Mesothelial cell of epicardium (in vitro differentiated cells): ENCODE data around the gene SIGLEC11. TPM values are rescaled to one million over a fixed set of nuclear protein-coding genes. Genes with fewer than 3 reads are reported as not detected.

Experiments
- DNase-seq, 2 experiments: peaks; one replicate each; pipeline ENCODE4 v3.0.0; 2021; ENCODE audit warnings: low spot score in 2 of 2; ENCODE audit not compliant: unreplicated experiment in 2 of 2
- H3K27ac Mint-ChIP-seq: 2 replicates; pipeline ENCODE4 v1.8.0; 2021; ENCODE audit warnings: mixed read lengths
- H3K27me3 Mint-ChIP-seq: 2 replicates; pipeline ENCODE4 v1.8.0; 2021; ENCODE audit warnings: low read depth, mixed read lengths
- H3K36me3 Mint-ChIP-seq: 2 replicates; pipeline ENCODE4 v1.8.0; 2021; ENCODE audit warnings: mixed read lengths
- H3K4me1 Mint-ChIP-seq: 2 replicates; pipeline ENCODE4 v1.8.0; 2021; ENCODE audit warnings: mixed read lengths
- H3K4me3 Mint-ChIP-seq: 2 replicates; pipeline ENCODE4 v1.8.0; 2021; ENCODE audit warnings: mild to moderate bottlenecking, moderate library complexity, mixed read lengths
- H3K9me3 Mint-ChIP-seq: 2 replicates; pipeline ENCODE4 v1.8.0; 2021; ENCODE audit warnings: mixed read lengths
- total RNA-seq: library from RNA; stranded (reverse); gene quantifications from 3 replicates; pipeline ENCODE4 v1.2.1, GENCODE V29; 2021
- TF ChIP-seq, protein P1 (sequence below): fragments of 200-600 bp; sonication (generic); IDR thresholded peaks from one replicate; pipeline ENCODE4 v1.5.0; 2021; ENCODE audit warnings: antibody characterized with exemption; ENCODE audit not compliant: unreplicated experiment

SIGLEC11 gene
- total RNA-seq, 1 donor from 2014 or later = 1.7 TPM

DNA sequence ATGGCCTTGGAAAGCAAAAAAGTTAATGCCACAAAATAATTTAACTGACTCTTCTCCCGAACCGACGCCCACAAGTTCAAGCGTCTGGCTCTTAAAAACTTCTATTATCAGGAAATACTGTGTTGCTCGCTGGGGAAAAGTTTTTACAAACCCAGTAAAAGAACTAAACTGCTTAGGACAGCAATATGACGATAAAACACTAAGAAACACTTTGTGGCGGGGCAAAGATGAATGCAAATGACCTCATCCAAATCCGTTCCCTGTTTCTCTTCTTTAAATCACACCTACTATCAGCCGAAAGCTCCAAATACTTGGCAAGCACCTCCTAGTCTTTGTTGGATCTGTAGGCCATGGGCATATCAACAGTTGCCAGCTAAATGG lies 4.9 kb downstream of the SIGLEC11 start:
- no peaks in the 10 kb centered on the region for H3K27me3 Mint-ChIP-seq
- H3K9me3 Mint-ChIP-seq = no peaks in the 10 kb centered on the region
- H3K4me1 Mint-ChIP-seq = peaks cover 54% of the 10 kb centered on the region
- peak overlapping the region; percentile 56 for H3K27ac Mint-ChIP-seq
- peak overlapping the region; percentile 10 for H3K4me3 Mint-ChIP-seq
- TF ChIP-seq, protein P1, sequence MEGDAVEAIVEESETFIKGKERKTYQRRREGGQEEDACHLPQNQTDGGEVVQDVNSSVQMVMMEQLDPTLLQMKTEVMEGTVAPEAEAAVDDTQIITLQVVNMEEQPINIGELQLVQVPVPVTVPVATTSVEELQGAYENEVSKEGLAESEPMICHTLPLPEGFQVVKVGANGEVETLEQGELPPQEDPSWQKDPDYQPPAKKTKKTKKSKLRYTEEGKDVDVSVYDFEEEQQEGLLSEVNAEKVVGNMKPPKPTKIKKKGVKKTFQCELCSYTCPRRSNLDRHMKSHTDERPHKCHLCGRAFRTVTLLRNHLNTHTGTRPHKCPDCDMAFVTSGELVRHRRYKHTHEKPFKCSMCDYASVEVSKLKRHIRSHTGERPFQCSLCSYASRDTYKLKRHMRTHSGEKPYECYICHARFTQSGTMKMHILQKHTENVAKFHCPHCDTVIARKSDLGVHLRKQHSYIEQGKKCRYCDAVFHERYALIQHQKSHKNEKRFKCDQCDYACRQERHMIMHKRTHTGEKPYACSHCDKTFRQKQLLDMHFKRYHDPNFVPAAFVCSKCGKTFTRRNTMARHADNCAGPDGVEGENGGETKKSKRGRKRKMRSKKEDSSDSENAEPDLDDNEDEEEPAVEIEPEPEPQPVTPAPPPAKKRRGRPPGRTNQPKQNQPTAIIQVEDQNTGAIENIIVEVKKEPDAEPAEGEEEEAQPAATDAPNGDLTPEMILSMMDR = no peak
- no peaks in the 10 kb centered on the region for H3K36me3 Mint-ChIP-seq
- no peak for DNase-seq

DNA sequence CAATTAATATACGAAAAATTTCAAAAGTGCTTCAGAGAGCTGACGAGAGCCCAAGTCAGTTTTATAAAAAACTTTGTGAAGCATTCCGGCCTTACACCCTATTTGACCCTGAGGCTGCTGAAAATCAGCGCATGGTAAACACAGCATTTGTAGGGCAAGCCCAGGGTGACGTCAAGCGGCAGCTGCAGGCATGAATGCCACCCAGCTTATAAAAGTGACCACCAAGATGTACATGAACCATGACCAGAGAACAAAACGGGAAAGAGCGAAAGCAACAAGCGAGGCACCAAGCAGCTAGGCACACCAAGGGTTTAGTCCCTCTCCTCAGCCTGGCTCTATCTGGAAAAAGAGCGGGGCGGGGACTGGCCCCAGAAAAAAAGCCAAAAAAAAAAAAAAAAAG lies 6.0 kb downstream of the SIGLEC11 start:
- TF ChIP-seq, protein P1 = no peak
- DNase-seq = no peak
- H3K4me1 Mint-ChIP-seq = peaks cover 58% of the 10 kb centered on the region
- peaks cover 1% of the 10 kb centered on the region for H3K27me3 Mint-ChIP-seq
- H3K4me3 Mint-ChIP-seq = no peak overlapping the region
- no peaks in the 10 kb centered on the region for H3K36me3 Mint-ChIP-seq
- H3K9me3 Mint-ChIP-seq = no peaks in the 10 kb centered on the region
- H3K27ac Mint-ChIP-seq = peak overlapping the region; percentile 84

DNA sequence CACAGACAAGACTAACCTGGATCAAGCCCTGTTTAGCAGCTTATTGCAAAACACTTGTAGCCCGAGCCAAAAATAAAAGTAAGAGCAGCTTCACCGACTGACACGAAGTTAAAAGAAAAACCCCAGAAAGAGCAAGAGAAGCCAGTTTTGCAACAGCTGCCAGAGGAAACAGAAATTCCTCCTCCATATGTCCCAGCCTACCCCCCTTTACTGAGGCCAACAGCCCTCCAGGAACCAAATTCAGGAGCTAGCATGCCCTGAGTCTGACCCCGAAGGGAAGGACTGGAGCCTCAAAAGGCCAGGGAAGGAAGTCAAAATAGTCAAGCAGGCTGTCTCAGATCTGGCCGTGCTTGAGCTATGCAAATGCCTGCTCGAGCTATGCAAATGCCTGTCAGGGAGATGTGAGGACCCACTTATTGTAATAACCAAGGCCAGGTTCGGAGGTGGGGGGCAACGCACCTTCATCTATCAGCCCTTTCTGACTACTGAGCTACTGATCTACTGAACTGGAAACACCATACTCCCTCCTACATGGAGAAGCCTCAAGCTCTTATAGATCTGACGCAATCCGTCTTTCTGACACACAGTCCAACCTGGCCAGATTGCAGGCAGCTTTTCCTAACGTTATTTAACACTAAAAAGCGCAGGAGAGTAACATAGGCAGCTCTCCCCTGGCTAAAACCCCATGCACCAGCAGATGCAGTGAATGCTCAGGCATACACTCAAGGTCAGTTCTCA lies 6.7 kb downstream of the SIGLEC11 start:
- Mint-ChIP-seq H3K27ac (peak overlapping the region; percentile 86), H3K4me1 (peaks cover 60% of the 10 kb centered on the region), H3K36me3 (no peaks in the 10 kb centered on the region), H3K4me3 (peak overlapping the region; percentile 40), H3K27me3 (peaks cover 2% of the 10 kb centered on the region), H3K9me3 (no peaks in the 10 kb centered on the region)
- TF ChIP-seq, protein P1 = no peak
- no peak for DNase-seq

DNA sequence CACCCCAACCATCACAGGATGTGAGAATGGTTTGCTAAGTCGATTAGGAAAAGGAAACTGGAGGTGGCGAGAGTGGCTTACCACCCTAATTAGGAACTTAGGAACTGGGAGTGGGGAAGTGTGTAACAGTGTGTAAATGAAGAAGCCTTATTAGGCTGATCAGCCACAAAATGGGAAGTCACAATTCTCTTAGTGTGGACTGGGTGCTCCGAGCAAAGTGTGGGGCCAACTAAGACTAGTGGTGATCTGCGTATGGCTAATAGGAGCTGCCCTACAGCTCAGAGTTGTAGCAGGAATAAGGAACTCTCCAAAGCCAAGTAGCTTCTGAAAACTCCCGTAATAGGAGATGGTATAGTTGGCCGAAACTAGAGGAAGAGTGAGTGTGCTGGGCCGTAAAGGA lies 7.6 kb downstream of the SIGLEC11 start:
- Mint-ChIP-seq H3K27ac (peak overlapping the region; percentile 86), H3K4me3 (peak overlapping the region; percentile 40)

DNA sequence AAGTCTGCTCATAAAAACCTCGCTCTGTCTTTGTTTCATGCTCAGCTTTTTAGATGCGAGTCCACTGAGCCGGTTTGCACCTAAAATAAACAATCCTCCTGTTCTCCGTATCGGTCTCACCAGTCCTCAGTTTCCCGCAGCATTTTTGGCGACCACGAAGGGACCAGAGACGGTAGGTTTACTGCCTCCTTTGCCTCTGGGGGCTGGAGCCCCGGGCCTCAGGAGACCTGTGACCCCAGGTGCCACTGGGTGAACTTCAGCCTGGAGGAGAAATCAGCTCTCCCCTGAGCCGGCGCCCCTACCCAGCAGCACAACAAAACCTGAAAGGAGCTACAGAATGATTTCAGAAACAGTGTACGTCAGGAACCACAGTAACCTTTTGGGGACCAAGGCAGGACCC lies 8.1 kb downstream of the SIGLEC11 start:
- Mint-ChIP-seq H3K27ac (peak overlapping the region; percentile 86), H3K9me3 (no peaks in the 10 kb centered on the region), H3K4me1 (peaks cover 56% of the 10 kb centered on the region), H3K27me3 (peaks cover 2% of the 10 kb centered on the region), H3K36me3 (no peaks in the 10 kb centered on the region), H3K4me3 (no peak overlapping the region)
- TF ChIP-seq, protein P1 = no peak
- no peak for DNase-seq

More for the DNA sequence above, 7.6 kb downstream of the SIGLEC11 start:
- Mint-ChIP-seq H3K4me1 (peaks cover 60% of the 10 kb centered on the region), H3K9me3 (no peaks in the 10 kb centered on the region), H3K36me3 (no peaks in the 10 kb centered on the region), H3K27me3 (peaks cover 2% of the 10 kb centered on the region)
- TF ChIP-seq, protein P1 = no peak
- DNase-seq = no peak
